GM18870 (cell line): Measurements from ENCODE around the gene LIN7B.
"Not testable (repeated sequence)": the region's sequence is repeated elsewhere in the genome, so short reads cannot be mapped to it uniquely, and the experiment has no call there.

ENCODE experiments used
- ATAC-seq: cut with Tn5 transposase; IDR thresholded peaks from one replicate; pipeline ENCODE4 v1.9.1; 2021; ENCODE audit warnings: moderate library complexity; ENCODE audit not compliant: unreplicated experiment

Gene LIN7B

GRCh38 chr19:49141352-49141751 is 27.2 kb downstream of the LIN7B start:
- no peak for ATAC-seq

DNA sequence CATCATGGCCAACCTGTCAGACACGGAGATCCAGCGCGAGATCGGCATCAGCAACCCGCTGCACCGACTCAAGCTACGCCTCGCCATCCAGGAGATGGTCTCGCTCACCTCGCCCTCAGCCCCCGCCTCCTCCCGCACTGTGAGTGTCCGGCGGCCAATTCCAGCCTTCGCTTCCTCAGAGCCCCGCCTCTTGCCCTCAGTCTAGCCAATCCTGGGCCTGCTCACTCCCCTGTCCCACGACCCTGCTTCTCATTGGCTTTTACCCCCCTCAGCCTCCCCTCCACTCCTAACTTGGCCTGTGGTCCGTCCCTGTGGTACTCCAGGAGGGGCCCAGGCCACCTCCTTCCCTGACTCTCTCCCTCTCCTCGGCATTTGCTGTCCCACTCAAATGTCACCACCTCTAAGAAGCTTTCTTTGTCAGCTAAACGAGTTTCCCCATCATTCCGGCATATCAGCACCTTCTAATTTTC is 28.7 kb downstream of the LIN7B start:
- no peak for ATAC-seq

DNA sequence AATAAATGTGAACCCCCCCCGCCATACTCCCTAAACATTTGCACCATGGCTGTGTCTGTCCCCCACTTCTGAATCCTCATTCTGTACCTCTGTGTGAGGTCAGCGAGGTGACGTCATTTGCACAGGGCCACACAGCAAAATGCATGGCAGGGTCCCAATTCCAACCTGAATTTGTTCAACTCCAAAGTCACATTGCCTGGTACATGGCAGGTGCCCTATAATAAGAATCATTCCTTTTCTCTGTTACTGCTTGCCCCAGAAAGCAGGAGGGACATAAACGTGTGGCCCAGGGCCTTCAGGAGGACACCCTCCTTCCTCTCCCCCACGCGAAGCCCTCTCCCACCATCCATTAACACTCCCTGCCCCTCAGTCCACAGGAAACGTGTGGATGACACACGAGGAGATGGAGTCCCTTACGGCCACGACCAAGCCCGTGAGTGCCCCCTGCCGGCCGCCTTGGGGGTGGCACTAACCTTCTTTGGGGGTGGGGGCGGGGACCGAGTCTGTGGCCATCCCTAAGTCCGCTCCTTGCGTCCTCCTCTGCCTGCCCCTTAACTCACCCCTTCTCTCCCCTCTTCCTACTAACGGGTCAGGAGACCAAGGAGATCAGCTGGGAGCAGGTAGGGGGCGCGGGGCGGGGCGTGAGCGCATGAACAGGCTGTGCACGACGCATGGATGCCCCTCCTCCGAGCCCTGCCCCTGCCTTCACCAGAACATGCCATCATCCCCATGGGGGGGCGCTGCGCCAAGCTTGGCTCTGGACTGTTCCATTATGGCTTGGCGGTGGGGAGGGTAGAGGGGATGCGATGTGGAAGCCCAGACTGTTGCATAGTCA is 31.6 kb downstream of the LIN7B start:
- ATAC-seq = no peak

GRCh38 chr19:49146408-49146770 is 32.2 kb downstream of the LIN7B start:
- ATAC-seq = not testable (repeated sequence)

DNA sequence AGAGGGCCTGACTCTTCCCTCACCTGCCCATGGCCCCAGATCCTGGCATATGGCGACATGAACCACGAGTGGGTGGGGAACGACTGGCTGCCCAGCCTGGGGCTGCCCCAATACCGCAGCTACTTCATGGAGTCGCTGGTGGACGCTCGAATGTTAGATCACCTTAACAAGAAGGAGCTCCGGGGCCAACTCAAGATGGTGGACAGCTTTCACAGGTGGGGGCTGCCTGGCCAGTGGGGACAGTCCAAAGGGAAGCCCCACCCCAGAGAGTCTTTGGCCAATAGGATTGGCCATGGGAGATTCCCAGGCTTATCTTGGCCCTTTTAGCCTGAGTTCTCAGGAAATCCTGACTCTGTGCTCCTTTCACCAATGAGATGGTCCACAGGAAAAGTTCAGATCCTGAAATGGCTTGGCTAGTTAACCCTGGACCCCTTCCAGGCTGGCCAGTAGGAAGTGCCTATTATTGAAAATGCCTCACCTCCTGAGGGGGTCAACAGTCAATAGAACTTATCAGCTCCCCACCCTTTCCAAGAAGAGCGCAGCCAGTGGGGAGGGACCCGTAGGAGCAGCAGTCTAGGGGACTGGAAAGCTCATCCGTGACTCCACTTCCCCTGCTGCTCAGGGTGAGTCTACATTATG is 34.0 kb downstream of the LIN7B start:
- no peak for ATAC-seq

DNA sequence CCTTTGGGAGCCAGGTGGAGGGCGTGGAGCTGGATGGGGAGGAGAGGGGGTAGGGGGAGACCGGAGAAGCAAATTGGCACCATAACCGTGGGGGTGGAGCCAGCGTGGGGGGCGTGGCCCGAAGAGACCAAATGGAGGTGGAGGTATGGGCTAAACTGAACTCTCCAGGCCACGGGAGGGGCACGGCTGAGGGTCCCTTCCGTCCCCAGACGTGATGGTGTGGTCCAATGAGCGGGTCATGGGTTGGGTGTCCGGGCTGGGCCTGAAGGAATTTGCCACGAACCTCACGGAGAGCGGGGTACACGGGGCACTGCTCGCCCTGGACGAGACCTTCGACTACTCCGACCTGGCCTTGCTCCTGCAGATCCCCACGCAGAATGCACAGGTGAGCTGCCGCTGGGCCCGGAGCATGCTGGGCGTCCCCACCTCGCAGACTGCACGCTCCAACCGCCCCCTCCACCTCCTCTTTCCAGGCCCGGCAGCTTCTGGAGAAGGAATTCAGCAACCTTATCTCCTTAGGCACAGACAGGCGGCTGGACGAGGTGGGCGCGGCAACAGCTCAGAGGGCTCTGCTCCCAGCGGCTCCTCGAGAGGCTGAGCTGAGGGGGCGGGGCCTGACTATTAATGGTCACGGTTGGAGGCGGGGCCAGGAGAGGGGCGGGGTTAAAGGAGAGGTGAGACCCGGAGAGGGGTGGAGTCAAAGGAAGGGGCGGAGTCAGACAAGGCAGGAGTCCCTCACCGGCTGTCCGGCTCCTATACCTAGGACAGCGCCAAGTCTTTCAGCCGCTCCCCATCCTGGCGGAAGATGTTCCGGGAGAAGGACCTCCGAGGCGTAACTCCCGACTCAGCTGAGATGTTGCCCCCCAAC is 34.8 kb downstream of the LIN7B start:
- no peak for ATAC-seq

GRCh38 chr19:49149652-49150105 is 35.5 kb downstream of the LIN7B start:
- no peak for ATAC-seq

DNA sequence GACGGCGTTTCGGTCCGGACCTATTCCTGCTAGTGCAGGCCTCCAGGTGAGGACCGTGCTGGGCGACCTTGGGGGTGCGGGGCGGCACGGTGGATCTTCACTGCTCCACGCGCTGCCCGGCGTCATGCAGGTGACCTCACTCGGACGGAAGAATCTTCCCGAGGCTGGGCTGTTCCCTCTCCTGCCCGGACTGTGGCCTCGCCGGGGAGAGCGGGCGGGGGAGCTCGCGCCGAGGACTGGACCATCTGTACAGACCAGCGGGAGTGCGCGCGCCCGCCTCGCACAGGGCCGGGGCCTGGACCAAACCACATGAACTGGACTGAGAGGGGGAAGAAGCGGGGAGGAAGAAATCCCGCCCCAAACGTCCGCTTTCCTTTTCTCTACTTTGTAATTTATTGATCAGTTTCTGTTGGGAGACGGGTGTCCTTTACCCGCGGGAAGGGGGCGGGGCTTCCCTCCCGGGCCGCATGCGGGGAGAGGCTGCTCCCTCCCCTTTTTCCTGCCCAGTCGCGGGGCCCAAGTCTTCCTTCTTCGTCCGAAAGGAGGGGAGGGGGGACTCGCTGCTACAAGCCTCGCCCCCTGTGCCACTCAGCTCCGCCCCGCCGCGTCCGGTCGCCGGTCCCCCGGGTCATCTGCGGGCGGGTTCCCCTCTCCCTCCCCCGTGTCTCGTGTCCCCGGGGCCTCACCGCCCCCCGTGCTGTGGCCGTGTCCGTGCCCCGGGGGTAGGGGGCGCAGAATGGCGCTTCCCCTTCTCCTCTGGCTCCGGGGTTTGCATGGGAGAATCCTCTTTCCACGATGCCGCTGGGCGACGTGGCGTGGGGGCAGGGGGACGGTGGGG is 36.2 kb downstream of the LIN7B start:
- no peak for ATAC-seq

GRCh38 chr19:49150944-49151243 is 36.7 kb downstream of the LIN7B start:
- no peak for ATAC-seq

DNA sequence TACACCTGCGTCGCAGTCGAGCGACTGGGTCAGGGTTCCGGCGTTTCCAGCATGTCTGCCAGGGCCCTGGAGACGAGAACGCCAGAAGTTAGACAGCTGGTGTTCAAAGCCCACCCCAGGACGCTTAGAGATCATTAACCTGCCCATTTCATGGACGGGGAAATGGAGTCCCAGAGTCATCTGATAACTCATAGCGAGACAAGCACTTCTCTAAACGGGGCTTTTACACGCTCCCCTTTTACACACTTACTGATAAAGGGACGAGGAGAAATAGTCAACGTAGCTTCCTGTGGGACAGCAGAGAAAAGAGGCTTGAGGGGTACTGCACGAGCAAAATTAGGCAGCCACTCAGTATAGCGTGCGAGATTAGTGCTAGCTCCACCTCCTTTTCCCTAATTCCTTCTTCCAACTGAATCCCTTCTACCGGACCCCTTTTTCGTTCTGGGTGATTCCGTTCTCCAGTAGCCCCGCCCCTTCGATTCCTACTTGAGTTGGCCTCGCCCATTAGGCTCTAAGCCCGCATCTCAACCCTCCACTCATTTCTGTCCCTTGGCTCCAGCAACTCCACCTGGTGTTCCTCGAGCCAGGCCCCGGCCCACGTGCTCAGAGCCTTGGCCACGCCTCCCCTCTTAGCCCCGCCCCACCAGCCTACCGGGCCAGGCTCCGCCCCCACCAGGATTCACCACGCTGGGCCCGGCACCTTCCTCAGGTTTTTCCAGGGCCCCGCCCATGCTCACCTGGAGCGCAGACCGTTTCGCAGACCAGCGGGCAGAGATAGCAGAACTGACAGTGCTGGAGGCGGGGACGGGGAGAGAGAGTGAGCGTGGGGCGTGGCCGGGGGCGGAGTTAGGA is 37.3 kb downstream of the LIN7B start:
- ATAC-seq = no peak

GRCh38 chr19:49152119-49152550 is 38.0 kb downstream of the LIN7B start:
- no peak for ATAC-seq

DNA sequence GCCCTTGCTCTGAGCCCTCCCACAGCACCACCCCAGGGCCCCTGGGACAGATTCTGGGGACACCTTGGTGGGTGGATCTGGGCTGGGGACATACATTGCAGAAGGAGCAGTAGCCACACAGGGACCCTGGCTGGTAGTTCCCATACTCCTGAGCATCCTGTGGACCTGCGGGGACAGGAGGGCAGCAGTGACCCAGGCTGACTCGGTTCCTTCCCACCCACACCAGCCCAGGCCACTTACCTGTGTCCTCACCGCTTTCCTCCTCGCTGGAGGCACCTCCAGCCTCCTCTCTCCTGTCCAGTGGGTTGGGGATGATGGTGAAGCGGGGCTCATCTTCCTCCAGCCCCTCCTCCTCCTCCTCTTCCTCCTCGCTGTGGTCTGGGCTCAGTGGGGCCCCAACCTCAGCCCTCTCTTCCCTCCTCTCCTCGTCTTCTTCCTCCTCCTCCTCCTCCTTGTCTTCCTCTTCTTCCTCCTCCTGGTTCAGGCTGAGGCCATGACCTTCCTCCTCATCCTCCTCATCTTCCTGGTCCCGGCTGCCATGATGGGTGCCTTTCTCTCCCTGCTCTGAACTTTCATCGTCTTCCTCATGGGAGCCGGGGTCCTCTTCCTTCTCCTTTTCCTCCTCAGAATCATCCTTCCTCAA is 39.1 kb downstream of the LIN7B start:
- ATAC-seq = no peak

- no peak for ATAC-seq
Measured at GRCh38 chr19:49154279-49154678, 40.1 kb downstream of the LIN7B start.

DNA sequence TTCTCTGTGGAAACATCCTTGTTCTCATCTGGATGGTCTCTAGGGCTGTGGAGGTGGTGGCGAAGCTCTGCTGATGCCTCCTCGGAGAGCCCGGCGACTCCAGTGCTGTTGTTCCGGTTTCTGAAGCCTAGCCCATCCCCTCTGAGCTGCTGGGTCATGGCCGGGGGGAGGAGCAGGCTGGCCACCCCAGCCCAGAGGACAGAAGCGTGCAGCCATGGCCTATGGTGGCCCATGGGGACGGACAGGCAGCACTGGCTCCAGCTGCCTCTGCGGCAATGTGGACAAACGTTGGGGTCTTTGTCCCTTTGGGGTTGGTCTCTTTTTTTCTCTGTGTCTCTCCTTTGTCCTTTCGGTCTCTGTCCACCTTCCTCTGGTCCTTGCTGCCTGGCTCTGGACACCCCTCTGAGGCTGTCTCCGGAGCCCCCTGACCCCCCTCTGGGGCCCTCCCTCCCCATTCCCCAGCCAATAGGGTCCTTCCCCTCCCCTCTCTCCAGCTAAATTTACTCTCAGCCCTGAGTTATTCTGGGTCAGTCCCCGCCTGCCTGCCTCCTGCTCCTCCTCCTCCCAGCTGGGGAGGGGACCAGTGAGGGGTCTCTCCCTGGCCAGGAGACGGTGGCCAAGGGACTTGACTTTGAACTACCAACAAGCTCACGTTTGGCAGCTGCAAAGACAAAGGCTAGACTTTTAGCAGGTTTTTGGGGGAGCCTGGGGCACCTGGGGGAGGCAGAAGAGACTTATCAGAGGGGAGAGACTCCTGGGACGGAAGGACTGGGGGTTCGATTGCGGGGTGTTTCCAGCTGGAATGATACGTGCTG is 41.0 kb downstream of the LIN7B start, which contains the start of gene HRC:
TSS of gene HRC (minus strand) at position 392 of the 815 bp plus-strand sequence. CDS start at position 233, 159 bp downstream.
- no peak for ATAC-seq

- no peak for ATAC-seq
Measured at GRCh38 chr19:49155820-49156346, 41.7 kb downstream of the LIN7B start.

DNA sequence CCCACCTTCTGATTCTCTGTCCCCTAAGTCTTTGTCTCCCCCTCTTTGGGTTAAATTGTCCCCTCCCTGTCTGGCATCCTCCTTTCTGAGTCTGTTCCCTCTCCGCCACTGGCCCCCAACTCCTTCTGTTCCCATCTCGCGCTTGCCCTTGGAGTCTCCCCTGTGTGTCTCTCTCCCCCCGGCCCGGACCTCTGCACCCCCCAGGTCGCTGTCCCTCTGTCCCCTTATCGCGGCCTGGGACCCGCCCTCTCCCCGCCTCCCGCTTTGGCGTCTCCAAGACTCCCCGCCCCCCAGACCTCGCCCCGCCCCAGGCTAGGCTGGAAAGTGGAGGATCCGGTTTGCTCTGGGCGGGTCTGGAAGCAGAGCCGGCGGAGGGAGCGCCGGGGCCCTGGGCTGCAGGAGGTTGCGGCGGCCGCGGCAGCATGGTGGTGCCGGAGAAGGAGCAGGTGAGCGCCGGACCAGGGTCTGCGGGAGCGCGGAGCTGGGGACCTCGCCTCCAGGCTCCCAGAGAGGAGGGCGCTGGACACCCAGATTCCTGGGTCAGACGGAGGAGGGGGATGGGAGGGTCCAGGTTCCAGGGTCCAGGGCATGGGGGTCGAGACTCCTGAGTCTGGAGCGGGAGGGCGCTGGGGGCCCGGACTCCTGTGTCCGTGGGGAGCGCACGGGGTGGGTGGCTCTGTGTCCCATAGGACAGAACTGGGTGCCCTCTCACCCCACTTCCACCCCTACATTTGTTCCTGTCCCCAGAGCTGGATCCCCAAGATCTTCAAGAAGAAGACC is 43.5 kb downstream of the LIN7B start, which contains the start of gene TRPM4:
TSS of gene TRPM4 (plus strand) at position 348 of the 780 bp plus-strand sequence. CDS start at position 423, 75 bp downstream.
- ATAC-seq = no peak
